ENCODE measurements around the gene EDN2.

EDN2 gene

DNA sequence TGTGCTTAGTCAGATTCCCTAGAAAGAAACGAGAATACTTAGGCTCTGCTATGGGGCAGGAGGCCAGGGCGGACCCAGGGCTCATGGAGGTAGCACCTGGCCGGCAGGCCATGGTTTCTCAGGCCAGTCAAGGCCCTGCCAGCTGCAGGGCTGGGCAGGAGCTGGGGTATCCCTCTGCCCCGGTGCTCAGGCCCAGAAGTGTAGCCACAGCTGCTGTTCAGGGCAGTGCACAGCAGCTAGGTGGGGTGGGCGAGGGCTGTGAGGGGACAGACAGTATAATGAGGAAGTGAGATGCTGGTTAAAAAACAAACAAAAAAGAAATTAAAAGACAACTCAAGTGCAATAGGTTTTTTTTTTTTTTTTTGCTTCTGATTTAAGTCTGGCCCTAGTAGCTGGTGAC lies 34.0 kb upstream of the EDN2 start:
- DNase-seq (ENCODE audit: low spot score) (no peak), FAIRE-seq (no peak)

- no peak for FAIRE-seq
These were observed 32.6 kb upstream of the EDN2 start for GRCh38 chr1:41517062-41517438.

GRCh38 chr1:41516168-41517061 lies 31.9 kb upstream of the EDN2 start:
- peak; percentile 97 for DNase-seq (ENCODE audit: low spot score)
- FAIRE-seq: peak; percentile 74

More at GRCh38 chr1:41517062-41517438, 32.6 kb upstream of the EDN2 start:
- no peak for DNase-seq (ENCODE audit: low spot score)

DNA sequence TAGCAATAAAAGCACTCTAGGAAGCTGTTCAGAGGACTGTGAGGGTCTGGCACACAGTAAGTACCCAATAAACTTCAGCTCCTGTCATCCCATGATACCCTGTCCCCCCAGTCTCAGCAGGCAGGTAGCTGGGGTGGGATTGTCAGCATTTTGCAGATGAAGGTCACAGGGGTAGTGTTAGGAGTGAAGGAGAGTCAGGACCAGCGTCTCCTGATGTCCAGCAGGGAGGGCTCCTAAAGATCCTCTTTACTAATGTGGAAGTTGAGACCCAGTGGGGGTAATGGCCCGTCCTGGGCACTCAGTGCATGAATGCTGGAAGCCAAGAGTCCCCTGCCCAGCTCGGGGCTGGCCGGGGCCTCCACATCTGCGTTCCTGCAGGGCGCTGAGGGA lies 31.3 kb upstream of the EDN2 start:
- no peak for FAIRE-seq
- no peak for DNase-seq (ENCODE audit: low spot score)

- DNase-seq (ENCODE audit: low spot score) (no peak), FAIRE-seq (no peak)
These were observed 30.7 kb upstream of the EDN2 start for GRCh38 chr1:41515131-41515678.

GRCh38 chr1:41514381-41514780 lies 29.9 kb upstream of the EDN2 start:
- FAIRE-seq (no peak), DNase-seq (ENCODE audit: low spot score) (no peak)

- DNase-seq (ENCODE audit: low spot score) (no peak), FAIRE-seq (no peak)
These were observed 28.9 kb upstream of the EDN2 start for GRCh38 chr1:41513383-41513735.

DNA sequence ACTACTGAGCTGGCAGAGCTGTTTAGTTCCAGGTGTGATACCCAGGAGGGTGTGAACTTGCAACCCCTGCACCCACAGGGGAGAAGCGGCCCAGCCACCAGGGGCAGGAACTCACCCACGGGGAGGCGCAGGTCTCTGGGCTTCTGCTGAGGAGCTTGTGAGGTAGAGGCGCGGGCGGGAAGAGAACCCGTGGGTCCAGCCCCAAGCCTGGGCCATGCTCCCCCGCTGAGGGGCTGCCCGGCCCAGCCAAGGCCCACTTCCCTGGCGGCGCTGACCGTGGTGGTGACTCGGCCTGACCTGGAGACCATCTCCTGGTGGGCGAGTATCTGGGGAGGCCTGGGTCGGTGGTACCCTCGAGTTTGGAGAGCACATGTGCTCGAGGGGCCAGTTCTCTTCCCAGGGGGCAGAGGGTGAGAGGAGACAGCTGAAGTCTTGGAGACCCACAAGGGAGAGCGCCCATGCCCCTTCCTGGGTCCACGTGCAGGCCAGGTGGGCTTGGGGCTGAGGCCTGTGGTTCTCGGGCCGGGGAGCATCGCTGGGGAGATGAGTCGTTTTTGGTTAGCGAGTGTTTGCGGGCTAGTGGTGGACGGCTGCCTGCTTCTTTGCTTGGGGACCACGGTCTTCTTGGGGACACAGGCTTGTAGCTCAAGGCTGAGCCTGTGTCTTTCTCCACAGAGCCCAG lies 28.4 kb upstream of the EDN2 start:
- FAIRE-seq: no peak
- no peak for DNase-seq (ENCODE audit: low spot score)

GRCh38 chr1:41511239-41511540 lies 26.7 kb upstream of the EDN2 start:
- FAIRE-seq (no peak), DNase-seq (ENCODE audit: low spot score) (no peak)

DNA sequence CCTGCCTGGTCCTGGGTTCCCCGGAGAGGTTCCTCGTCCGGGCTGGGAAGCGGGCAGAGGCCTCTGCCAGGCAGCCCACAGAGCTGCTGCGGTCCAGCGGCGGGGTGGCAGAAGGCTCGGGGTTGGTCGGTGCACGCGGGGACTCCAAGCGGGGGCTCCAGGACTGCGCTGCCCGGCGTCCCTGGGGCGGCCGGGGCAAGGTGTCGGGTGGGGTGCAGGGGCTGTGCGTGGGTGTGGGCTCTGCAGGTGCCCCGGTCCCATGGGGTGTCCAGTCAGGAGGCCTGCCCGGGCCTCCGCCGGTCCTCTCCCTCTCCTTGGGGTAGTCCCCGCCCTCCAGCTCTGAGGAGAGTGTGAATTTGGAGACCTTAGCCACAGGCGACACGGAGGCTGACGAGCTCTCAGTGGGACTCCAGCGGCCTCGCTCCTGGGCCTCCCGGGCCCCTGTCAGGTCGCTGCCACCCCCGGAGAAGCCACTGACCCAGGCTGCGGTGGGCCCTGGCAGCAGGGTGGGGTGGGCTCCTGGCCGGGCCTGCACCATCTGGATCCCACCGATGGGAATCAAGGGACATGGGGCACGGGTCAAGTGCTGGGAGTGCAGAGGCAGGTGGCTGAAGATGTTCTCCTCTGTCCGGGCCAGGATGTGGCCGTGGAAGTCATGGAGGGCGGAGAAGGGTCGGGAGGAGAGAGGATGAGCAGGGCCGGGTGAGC lies 26.2 kb upstream of the EDN2 start:
- DNase-seq (ENCODE audit: low spot score) (no peak), FAIRE-seq (no peak)

GRCh38 chr1:41509270-41509671 lies 24.8 kb upstream of the EDN2 start:
- DNase-seq (ENCODE audit: low spot score) (no peak), FAIRE-seq (no peak)

GRCh38 chr1:41508290-41508689 lies 23.8 kb upstream of the EDN2 start:
- DNase-seq (ENCODE audit: low spot score): no peak
- FAIRE-seq: no peak

GRCh38 chr1:41507836-41508235 lies 23.4 kb upstream of the EDN2 start:
- FAIRE-seq (no peak), DNase-seq (ENCODE audit: low spot score) (no peak)

DNA sequence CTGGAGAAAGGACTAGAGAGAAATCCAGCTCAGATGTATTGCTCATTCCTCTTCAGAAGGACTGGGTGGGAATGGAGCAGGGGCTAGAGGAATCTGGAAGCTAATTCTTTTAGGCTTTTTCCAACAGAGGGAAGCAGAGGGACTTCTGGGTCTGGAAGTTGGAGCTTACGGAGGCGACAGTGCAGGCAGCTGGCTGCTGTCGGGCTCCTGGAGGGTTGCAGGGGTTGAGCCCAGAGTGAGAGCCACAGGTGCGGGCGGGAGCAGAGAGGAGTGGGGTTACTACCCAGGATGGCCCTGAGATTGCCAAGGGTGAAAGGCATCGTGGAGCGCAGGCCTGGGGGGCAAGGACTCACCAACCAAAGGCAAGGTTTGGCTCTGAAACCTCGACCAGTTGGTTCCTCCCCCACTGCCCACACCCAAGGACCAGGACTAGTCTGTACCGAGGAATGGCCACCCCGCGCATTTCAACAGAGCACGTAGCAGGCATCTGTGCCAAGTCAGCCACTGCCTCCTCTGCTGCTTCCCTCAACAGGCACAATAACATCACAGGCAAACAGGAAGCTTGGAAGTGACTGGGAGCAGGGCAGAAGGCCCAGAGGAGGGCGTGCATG lies 22.7 kb upstream of the EDN2 start:
- no peak for FAIRE-seq

DNA sequence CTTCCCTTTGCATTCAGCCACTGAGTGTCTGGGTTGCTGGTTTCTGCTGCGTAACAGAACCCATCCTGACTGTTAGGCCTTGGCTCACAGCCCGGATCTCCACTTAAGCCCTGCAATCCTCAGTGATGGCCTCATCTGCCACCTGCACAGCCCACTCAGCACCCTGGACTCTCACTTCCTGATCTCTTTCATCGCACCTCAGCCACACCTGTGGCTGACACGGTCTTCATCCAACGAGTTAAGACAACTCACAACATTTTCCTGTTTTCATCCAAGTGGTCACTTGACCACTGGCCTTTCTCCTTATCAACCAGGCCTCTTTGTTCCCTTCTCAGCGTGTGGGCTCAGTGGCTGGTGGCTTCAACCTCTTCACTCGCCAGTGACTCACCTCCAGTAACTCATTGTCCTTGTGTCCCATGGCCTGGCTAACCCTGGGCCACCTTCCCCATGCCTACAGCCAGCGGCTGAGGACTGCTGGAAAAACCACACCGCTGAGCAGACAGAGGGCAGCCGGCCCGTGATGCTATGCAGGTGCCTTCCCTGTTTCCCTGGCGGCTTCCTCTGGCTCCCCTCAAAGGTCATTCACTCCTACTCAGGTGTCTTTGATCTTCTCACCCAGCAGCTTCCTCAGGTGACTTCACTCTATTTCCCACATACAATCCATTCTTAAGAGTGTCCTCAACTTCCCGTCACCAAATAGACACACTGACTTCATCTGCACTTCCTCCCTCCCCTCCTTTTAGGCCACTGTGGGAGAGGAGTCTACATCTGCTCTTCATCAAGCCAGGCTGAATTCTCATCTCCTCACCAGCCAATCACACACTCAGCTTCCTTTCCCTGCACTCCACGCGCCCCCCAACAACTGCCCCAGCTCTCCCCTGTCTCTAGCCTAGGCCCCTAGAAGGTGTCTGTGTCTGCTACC lies 19.9 kb upstream of the EDN2 start:
- DNase-seq (ENCODE audit: low spot score): peak; percentile 88
- FAIRE-seq: peak; percentile 98

More for the DNA sequence above, 22.7 kb upstream of the EDN2 start:
- no peak for DNase-seq (ENCODE audit: low spot score)

- no peak for DNase-seq (ENCODE audit: low spot score)
- FAIRE-seq: no peak
These were observed 19.1 kb upstream of the EDN2 start for GRCh38 chr1:41503538-41504113.

- DNase-seq (ENCODE audit: low spot score) (no peak), FAIRE-seq (peak; percentile 72)
These were observed 18.4 kb upstream of the EDN2 start for GRCh38 chr1:41502912-41503311.

DNA sequence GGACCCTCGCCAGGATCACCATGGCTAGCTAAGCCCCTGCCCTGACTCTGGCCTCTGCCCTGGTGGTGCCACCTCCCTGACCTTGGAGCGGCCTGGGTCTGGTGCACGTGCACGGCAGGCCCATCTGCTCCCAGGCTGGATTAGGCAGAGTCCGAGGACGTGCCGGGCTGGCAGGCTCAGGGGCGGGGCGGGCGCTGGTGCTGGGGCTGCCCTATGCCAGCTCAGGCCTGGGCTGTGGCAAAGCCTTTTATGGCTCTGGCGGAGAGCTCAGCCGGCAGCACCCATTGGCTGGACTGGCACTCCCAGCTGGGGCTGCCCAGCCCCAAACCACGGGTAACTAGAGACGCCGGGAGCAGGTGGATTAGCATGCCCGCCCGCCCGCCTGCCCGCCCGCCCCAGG lies 17.1 kb upstream of the EDN2 start:
- FAIRE-seq (no peak), DNase-seq (ENCODE audit: low spot score) (no peak)

GRCh38 chr1:41500781-41501518 lies 16.5 kb upstream of the EDN2 start:
- FAIRE-seq: no peak
- DNase-seq (ENCODE audit: low spot score): peak; percentile 73

GRCh38 chr1:41500378-41500777 lies 15.9 kb upstream of the EDN2 start:
- peak; percentile 89 for DNase-seq (ENCODE audit: low spot score)
- FAIRE-seq: peak; percentile 94

Measured in urothelium cell line (cell line).